ENCODE data around the gene MAP1B. TPM values are rescaled to one million over a fixed set of nuclear protein-coding genes. Genes with fewer than 3 reads are reported as not detected.

MAP1B gene
- total RNA-seq, 1 experiment from 2014 or later, result 195 TPM

DNA sequence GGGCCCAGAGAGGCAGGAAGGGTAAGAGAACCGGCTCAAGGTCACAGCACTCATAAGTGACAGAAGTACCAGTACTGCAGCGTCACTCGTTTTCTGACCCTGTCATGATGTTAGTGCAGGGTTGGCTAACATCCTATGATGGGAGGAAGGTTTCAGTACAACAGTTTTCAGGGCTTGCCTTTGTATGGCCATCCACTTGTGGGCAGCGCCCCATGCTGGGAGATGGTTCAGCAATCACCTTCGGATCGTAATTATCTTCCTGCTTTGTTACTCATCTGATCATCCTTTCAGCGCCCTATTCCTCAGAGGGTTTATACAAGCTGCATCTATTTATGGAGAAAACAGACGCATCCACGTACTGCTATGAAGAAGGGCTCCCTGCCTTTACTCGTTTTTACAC, 2.4 kb downstream of the MAP1B start:
- Histone ChIP-seq H3K4me3 (peak overlapping the region; percentile 76), H3K9me3 (replicated peaks) (no peaks in the 10 kb centered on the region), H3K36me3 (peaks cover 64% of the 10 kb centered on the region), H3K27ac (no peak overlapping the region), H3K4me1 (replicated peaks) (peaks cover 15% of the 10 kb centered on the region), H3K27me3 (replicated peaks) (no peaks in the 10 kb centered on the region)
- DNase-seq (ENCODE audit: low read depth in 1 of 2, low spot score in 2 of 2), result no peak

GRCh38 chr5:72110394-72111013, 3.2 kb downstream of the MAP1B start:
- Histone ChIP-seq H3K36me3 (peaks cover 73% of the 10 kb centered on the region), H3K4me3 (no peak overlapping the region), H3K9me3 (replicated peaks) (no peaks in the 10 kb centered on the region), H3K27me3 (replicated peaks) (no peaks in the 10 kb centered on the region), H3K27ac (no peak overlapping the region), H3K4me1 (replicated peaks) (peaks cover 15% of the 10 kb centered on the region)
- DNase-seq (ENCODE audit: low read depth in 1 of 2, low spot score in 2 of 2), result no peak

GRCh38 chr5:72112389-72112788, 5.1 kb downstream of the MAP1B start:
- no peaks in the 10 kb centered on the region for H3K9me3 ChIP-seq (replicated peaks)

GRCh38 chr5:72114629-72115028, 7.4 kb downstream of the MAP1B start:
- Histone ChIP-seq H3K27me3 (replicated peaks) (no peaks in the 10 kb centered on the region), H3K9me3 (replicated peaks) (no peaks in the 10 kb centered on the region), H3K4me1 (replicated peaks) (peaks cover 3% of the 10 kb centered on the region), H3K36me3 (peaks cover 94% of the 10 kb centered on the region), H3K27ac (no peak overlapping the region), H3K4me3 (no peak overlapping the region)
- DNase-seq (ENCODE audit: low read depth in 1 of 2, low spot score in 2 of 2), result no peak

More at GRCh38 chr5:72112389-72112788, 5.1 kb downstream of the MAP1B start:
- H3K36me3 ChIP-seq, result peaks cover 91% of the 10 kb centered on the region
- no peak overlapping the region for H3K4me3 ChIP-seq
- H3K27me3 ChIP-seq (replicated peaks), result no peaks in the 10 kb centered on the region
- no peak overlapping the region for H3K27ac ChIP-seq
- H3K4me1 ChIP-seq (replicated peaks), result peaks cover 8% of the 10 kb centered on the region
- no peak for DNase-seq (ENCODE audit: low read depth in 1 of 2, low spot score in 2 of 2)

- H3K36me3 ChIP-seq, result peaks cover 92% of the 10 kb centered on the region
- H3K9me3 ChIP-seq (replicated peaks), result no peaks in the 10 kb centered on the region
- H3K27me3 ChIP-seq (replicated peaks), result no peaks in the 10 kb centered on the region
- H3K27ac ChIP-seq, result no peak overlapping the region
- DNase-seq (ENCODE audit: low read depth in 1 of 2, low spot score in 2 of 2), result no peak
- H3K4me1 ChIP-seq (replicated peaks), result no peaks in the 10 kb centered on the region; the same call in 1 of the 2 replicates
- H3K4me3 ChIP-seq, result no peak overlapping the region
Measured at GRCh38 chr5:72115296-72115695, 8.0 kb downstream of the MAP1B start.

GRCh38 chr5:72117307-72117706, 10.0 kb downstream of the MAP1B start:
- no peak for DNase-seq (ENCODE audit: low read depth in 1 of 2, low spot score in 2 of 2)
- Histone ChIP-seq H3K9me3 (replicated peaks) (no peaks in the 10 kb centered on the region), H3K36me3 (peaks cover 95% of the 10 kb centered on the region), H3K4me1 (replicated peaks) (peaks cover 12% of the 10 kb centered on the region), H3K27me3 (replicated peaks) (no peaks in the 10 kb centered on the region), H3K4me3 (no peak overlapping the region), H3K27ac (no peak overlapping the region)

- no peak for DNase-seq (ENCODE audit: low read depth in 1 of 2, low spot score in 2 of 2)
- H3K4me3 ChIP-seq, result no peak overlapping the region
- H3K4me1 ChIP-seq (replicated peaks), result peaks cover 25% of the 10 kb centered on the region
- H3K27ac ChIP-seq, result no peak overlapping the region
- no peaks in the 10 kb centered on the region for H3K9me3 ChIP-seq (replicated peaks)
- H3K36me3 ChIP-seq, result peaks cover 94% of the 10 kb centered on the region
- H3K27me3 ChIP-seq (replicated peaks), result no peaks in the 10 kb centered on the region
Measured at GRCh38 chr5:72121052-72121779, 13.9 kb downstream of the MAP1B start.

GRCh38 chr5:72121780-72122445, 14.6 kb downstream of the MAP1B start:
- DNase-seq (ENCODE audit: low read depth in 1 of 2, low spot score in 2 of 2), result no peak
- Histone ChIP-seq H3K27me3 (replicated peaks) (no peaks in the 10 kb centered on the region), H3K36me3 (peaks cover 94% of the 10 kb centered on the region), H3K9me3 (replicated peaks) (no peaks in the 10 kb centered on the region), H3K27ac (no peak overlapping the region), H3K4me1 (replicated peaks) (peaks cover 26% of the 10 kb centered on the region), H3K4me3 (no peak overlapping the region)

DNA sequence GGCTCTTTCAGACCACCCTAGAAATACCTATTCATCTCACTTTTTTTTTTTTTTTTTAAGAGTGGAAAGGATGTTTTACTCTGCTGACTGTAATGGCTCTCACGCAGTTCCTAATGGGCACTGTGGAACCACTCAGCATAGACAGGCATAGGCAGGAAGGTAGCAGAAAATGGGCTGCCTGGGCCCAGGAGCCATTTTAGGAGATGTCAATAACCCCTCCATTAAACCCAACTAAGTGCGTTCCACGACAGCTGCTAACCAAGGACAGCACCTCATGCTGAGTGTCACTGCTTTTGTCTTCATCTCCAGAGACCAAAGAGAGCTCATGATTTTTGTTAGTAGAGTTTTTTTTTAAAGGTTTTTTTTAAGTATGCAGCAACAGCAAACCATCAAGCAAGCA, 15.3 kb downstream of the MAP1B start:
- no peaks in the 10 kb centered on the region for H3K9me3 ChIP-seq (replicated peaks)
- DNase-seq (ENCODE audit: low read depth in 1 of 2, low spot score in 2 of 2), result no peak
- no peak overlapping the region for H3K4me3 ChIP-seq
- H3K27ac ChIP-seq, result no peak overlapping the region
- peaks cover 92% of the 10 kb centered on the region for H3K36me3 ChIP-seq
- H3K27me3 ChIP-seq (replicated peaks), result no peaks in the 10 kb centered on the region
- peaks cover 26% of the 10 kb centered on the region for H3K4me1 ChIP-seq (replicated peaks)

DNA sequence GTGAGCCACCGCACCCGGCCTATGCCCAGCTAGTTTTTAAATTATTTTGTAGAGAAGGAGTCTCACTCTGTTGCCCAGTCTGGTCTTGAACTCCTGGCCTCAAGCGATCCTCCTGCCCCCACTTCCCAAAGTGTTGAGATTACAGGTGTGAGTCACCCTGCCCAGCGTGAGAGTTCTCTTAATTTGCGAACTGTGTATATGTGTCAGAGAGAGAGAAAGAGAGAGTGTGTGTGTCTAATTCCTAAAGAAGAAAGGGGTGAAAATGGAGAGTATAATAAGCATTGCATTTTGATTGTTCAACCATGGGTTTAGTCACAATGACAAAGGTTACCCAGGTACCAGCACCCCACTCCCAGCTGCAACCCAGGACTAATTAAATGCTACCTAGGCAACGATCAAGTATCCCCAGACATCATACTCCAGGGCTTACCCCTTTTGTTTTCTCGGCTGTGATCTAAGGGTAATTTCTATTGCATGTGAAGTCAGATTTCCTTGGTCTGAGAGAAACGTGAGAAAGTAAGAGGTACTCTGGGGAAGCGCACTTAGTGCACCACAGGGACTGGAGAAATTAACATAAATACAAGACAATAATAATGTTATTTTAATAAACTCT, 16.6 kb downstream of the MAP1B start:
- H3K4me1 ChIP-seq (replicated peaks), result peaks cover 28% of the 10 kb centered on the region
- H3K27ac ChIP-seq, result no peak overlapping the region
- peaks cover 87% of the 10 kb centered on the region for H3K36me3 ChIP-seq
- H3K27me3 ChIP-seq (replicated peaks), result no peaks in the 10 kb centered on the region
- H3K4me3 ChIP-seq, result no peak overlapping the region
- no peaks in the 10 kb centered on the region for H3K9me3 ChIP-seq (replicated peaks)
- DNase-seq (ENCODE audit: low read depth in 1 of 2, low spot score in 2 of 2), result no peak

DNA sequence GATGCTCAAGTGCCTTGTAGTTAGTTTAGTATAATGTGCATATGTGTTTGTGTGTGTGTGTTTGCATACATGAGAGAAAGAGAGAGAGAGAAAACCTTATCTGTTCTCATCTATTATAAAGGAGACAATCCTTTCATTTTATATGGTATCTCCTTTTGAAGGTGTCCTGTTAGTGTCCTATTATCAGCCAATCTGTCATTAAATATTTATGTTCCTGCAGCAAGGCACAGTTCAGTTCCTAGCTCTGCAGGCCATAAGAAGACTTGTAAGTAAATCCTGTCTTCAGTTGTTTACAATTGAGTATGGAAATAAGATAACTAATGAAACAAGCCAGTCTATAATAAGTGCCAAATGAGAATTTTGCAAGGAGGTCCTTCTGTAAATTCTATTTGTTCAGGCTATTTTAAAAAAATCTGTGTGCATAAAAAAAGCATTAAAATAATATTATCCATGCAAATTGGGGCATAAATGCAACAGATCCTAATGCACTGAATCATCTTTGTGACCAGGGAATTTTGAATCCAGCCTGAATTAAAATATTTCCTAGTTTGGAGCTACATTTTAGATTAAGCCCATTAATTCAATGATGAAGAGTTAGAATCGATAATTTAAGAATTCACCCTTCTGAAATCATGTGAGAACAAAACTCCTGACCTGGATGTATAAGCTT, 18.1 kb downstream of the MAP1B start:
- Histone ChIP-seq H3K27me3 (replicated peaks) (no peaks in the 10 kb centered on the region), H3K27ac (no peak overlapping the region), H3K9me3 (replicated peaks) (no peaks in the 10 kb centered on the region), H3K36me3 (peaks cover 79% of the 10 kb centered on the region), H3K4me3 (no peak overlapping the region), H3K4me1 (replicated peaks) (peaks cover 41% of the 10 kb centered on the region)
- no peak for DNase-seq (ENCODE audit: low read depth in 1 of 2, low spot score in 2 of 2)

- H3K9me3 ChIP-seq (replicated peaks), result no peaks in the 10 kb centered on the region
- DNase-seq (ENCODE audit: low read depth in 1 of 2, low spot score in 2 of 2), result no peak
- no peak overlapping the region for H3K27ac ChIP-seq
- H3K4me3 ChIP-seq, result no peak overlapping the region
- H3K4me1 ChIP-seq (replicated peaks), result peaks cover 45% of the 10 kb centered on the region
- H3K36me3 ChIP-seq, result peaks cover 78% of the 10 kb centered on the region
- no peaks in the 10 kb centered on the region for H3K27me3 ChIP-seq (replicated peaks)
Measured at GRCh38 chr5:72125941-72126620, 18.8 kb downstream of the MAP1B start.

DNA sequence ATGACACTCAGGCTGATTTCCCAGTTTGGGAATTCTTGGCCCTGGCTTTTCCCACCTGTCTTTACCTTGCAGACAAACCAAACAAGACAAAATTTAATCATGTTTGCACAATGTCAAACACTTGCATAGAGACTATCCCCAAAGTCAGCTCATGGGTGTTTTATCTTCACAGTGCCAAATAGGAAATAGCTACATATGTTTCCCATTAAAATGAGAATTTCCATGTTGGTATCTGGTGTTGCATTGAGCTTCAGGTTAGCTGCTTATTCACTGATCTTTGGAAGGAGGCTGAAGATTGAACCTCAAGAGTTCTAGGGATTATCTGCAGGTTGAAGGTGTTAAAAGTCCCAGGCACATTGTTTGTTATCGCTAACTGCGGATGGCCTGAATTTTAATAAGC, 19.5 kb downstream of the MAP1B start:
- DNase-seq (ENCODE audit: low read depth in 1 of 2, low spot score in 2 of 2), result no peak
- no peaks in the 10 kb centered on the region for H3K27me3 ChIP-seq (replicated peaks)
- H3K9me3 ChIP-seq (replicated peaks), result no peaks in the 10 kb centered on the region
- no peak overlapping the region for H3K4me3 ChIP-seq
- peaks cover 43% of the 10 kb centered on the region for H3K4me1 ChIP-seq (replicated peaks)
- H3K36me3 ChIP-seq, result peaks cover 75% of the 10 kb centered on the region
- H3K27ac ChIP-seq, result no peak overlapping the region

Data from SJSA1 (cell line).